Measurements from ENCODE around the gene JCAD. TPM values are rescaled to one million over a fixed set of nuclear protein-coding genes. Genes with fewer than 3 reads are reported as not detected.
"Not testable (repeated sequence)": the region's sequence is repeated elsewhere in the genome, so short reads cannot be mapped to it uniquely, and the experiment has no call there.

Gene JCAD
- total RNA-seq, result 57.5 and 107 TPM in 2 replicates

- no peak for DNase-seq (ENCODE audit: extremely low read depth, low read depth, low spot score)
Measured at GRCh38 chr10:30059209-30060107, at the start of gene JCAD. Gene JCAD (minus strand): TSS chr10:30059586. CDS start chr10:30047812, 11,774 bp downstream.

GRCh38 chr10:30106987-30107386, 47.6 kb upstream of the JCAD start:
- DNase-seq (ENCODE audit: extremely low read depth, low read depth, low spot score), result no peak

- no peak for DNase-seq (ENCODE audit: extremely low read depth, low read depth, low spot score)
Measured at GRCh38 chr10:30103595-30104320, 44.4 kb upstream of the JCAD start.

- not testable (repeated sequence) for DNase-seq (ENCODE audit: extremely low read depth, low read depth, low spot score)
Measured at GRCh38 chr10:30099706-30100105, 40.3 kb upstream of the JCAD start.

GRCh38 chr10:30099101-30099500, 39.7 kb upstream of the JCAD start:
- no peak for DNase-seq (ENCODE audit: extremely low read depth, low read depth, low spot score)

GRCh38 chr10:30098629-30099028, 39.2 kb upstream of the JCAD start:
- no peak for DNase-seq (ENCODE audit: extremely low read depth, low read depth, low spot score)

GRCh38 chr10:30096564-30096963, 37.2 kb upstream of the JCAD start:
- DNase-seq (ENCODE audit: extremely low read depth, low read depth, low spot score), result no peak

GRCh38 chr10:30095631-30096422, 36.4 kb upstream of the JCAD start:
- DNase-seq (ENCODE audit: extremely low read depth, low read depth, low spot score), result no peak

- no peak for DNase-seq (ENCODE audit: extremely low read depth, low read depth, low spot score)
Measured at GRCh38 chr10:30094601-30095000, 35.2 kb upstream of the JCAD start.

- DNase-seq (ENCODE audit: extremely low read depth, low read depth, low spot score), result no peak
Measured at GRCh38 chr10:30093303-30093950, 34.0 kb upstream of the JCAD start.

- no peak for DNase-seq (ENCODE audit: extremely low read depth, low read depth, low spot score)
Measured at GRCh38 chr10:30092151-30092790, 32.9 kb upstream of the JCAD start.

- DNase-seq (ENCODE audit: extremely low read depth, low read depth, low spot score), result no peak
Measured at GRCh38 chr10:30091136-30091535, 31.8 kb upstream of the JCAD start.

GRCh38 chr10:30088178-30088577, 28.8 kb upstream of the JCAD start:
- DNase-seq (ENCODE audit: extremely low read depth, low read depth, low spot score), result no peak

GRCh38 chr10:30083934-30084333, 24.5 kb upstream of the JCAD start:
- DNase-seq (ENCODE audit: extremely low read depth, low read depth, low spot score), result no peak

- no peak for DNase-seq (ENCODE audit: extremely low read depth, low read depth, low spot score)
Measured at GRCh38 chr10:30081182-30081581, 21.8 kb upstream of the JCAD start.

- no peak for DNase-seq (ENCODE audit: extremely low read depth, low read depth, low spot score)
Measured at GRCh38 chr10:30080161-30080560, 20.8 kb upstream of the JCAD start.

- DNase-seq (ENCODE audit: extremely low read depth, low read depth, low spot score), result no peak
Measured at GRCh38 chr10:30079408-30079807, 20.0 kb upstream of the JCAD start.

- no peak for DNase-seq (ENCODE audit: extremely low read depth, low read depth, low spot score)
Measured at GRCh38 chr10:30075481-30075880, 16.1 kb upstream of the JCAD start.

- no peak for DNase-seq (ENCODE audit: extremely low read depth, low read depth, low spot score)
Measured at GRCh38 chr10:30074933-30075332, 15.5 kb upstream of the JCAD start.

- DNase-seq (ENCODE audit: extremely low read depth, low read depth, low spot score), result no peak
Measured at GRCh38 chr10:30074090-30074489, 14.7 kb upstream of the JCAD start.
